Epithelial cell of prostate (primary cell): Measurements from ENCODE around the gene S1PR1.
"Not testable (repeated sequence)": the region's sequence is repeated elsewhere in the genome, so short reads cannot be mapped to it uniquely, and the experiment has no call there.

ENCODE experiments used
- DNase-seq: peaks from one replicate; pipeline ENCODE4 v3.0.0-alpha.2; 2011; ENCODE audit warnings: low read depth, low spot score
- H3K27ac ChIP-seq: fragments of 450-650 bp; 2 replicates; pipeline ENCODE4 v1.5.1; 2017; ENCODE audit warnings: mild to moderate bottlenecking

S1PR1 gene

GRCh38 chr1:101218968-101219367, 17.9 kb upstream of the S1PR1 start:
- H3K27ac ChIP-seq, DNase-seq: not testable (repeated sequence)

DNA sequence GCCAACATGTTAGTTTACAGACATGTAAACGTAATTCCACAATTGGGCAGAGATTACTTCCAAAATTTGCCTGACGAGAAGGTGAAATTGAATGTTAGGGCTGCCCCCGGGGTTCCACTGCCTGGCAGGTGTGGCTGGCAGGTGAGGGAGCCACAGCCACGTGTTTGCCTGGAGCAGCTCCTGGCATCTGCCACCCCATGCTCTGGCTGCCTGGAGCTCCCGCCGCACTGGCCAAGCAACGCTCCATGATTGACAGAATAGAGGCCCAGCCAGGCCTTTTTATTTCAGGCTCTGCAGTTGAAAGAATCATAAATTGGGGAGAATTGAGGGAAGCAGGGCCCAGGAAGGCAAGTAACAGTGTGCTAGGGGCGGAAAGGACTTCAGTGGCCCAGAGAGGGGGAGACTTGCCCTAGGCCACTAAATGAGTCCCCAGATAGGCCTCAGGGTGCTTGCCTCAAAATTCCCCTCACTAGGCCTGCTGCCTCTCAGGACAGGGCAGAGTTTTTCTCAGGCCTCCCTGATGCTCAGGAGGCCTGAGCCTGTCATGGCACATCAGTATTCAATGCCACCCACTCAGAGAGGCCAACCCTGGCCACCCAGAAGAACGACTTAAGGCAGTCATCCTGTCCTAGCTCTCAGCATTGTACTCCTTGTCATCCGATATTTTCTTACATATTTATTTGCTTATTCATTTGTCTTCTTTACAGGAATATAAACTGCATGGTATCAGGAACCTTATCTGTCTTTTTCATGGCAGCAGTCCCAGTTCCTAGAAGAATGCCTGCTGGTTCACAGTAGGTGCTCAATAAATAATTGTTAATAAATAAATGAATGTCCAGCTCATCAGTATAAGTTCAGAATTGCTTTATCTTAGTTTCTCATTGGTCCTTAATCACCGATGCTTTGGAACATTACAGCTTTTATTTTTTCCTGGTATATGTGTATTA, 16.6 kb upstream of the S1PR1 start:
- no peak for DNase-seq
- H3K27ac ChIP-seq = no peak overlapping the region

- DNase-seq = no peak
Measured at GRCh38 chr1:101220906-101221305, 15.9 kb upstream of the S1PR1 start.

DNA sequence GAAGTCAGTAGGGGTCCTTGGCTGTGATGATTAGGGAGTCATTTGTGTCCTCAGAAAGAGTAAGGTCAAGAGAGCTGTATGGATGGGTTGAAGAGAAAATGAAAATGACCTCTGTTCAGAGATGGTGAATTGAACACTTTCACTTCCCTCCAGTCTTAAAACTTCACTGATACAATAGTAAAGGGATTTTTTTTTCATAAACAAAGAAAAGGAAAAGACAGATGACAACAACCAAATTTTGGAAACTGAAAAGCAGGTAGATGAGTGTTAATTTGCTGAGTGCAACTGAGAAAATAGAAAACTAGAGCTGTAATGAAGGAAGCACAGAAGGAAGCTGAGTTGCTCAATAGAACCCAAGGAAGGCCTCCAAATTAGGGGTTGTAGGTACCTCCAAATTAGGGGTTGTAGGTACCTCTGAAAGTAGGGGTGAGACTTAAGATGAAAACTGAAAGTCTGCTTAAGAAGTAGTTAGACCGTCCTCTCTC, 14.8 kb upstream of the S1PR1 start:
- H3K27ac ChIP-seq = no peak overlapping the region
- DNase-seq = no peak

More at GRCh38 chr1:101220906-101221305, 15.9 kb upstream of the S1PR1 start:
- H3K27ac ChIP-seq = no peak overlapping the region

DNA sequence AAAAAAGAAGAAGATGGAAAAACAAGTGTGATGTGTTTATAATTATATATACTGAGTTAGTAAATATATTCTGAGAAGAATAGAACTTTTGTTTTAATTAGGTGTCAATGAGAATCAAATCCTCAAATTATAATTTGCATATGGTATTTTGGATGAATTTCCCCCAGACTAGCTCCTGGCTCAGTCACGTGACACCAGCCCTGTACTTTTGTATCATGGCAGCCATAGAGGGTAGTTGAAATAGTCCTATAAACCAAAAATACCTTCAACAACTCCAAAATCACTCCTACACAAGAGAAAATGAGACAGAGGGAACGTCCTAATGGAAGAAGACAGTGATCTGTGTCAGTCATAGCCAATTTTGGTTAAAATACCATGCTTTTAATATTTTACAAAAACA, 9.0 kb upstream of the S1PR1 start:
- no peak overlapping the region for H3K27ac ChIP-seq

GRCh38 chr1:101228424-101229134, 8.2 kb upstream of the S1PR1 start:
- DNase-seq = no peak
- H3K27ac ChIP-seq = no peak overlapping the region

More for the DNA sequence above, 9.0 kb upstream of the S1PR1 start:
- DNase-seq = no peak

GRCh38 chr1:101232182-101232581, 4.6 kb upstream of the S1PR1 start:
- H3K27ac ChIP-seq, DNase-seq: not testable (repeated sequence)

DNA sequence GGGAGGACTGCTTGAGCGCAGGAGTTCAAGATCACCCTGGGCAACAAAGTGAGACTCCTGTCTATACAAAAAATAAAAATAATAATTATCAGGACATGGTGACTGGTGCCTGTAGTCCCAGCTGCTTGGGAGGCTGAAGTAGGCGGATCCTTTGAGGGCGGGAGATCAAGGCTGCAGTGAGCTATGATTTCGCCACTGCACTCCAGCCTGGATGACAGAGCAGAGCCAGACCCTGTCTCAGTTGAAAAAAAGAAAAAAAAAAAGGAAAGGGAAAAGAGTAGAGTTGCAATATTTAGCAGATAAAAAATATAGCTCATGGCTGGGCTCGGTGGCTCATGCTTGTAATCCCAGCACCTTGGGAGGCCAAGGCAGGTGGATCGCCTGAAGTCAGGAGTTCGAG, 3.3 kb upstream of the S1PR1 start:
- DNase-seq = no peak
- H3K27ac ChIP-seq = no peak overlapping the region

GRCh38 chr1:101235216-101235695, 1.6 kb upstream of the S1PR1 start:
- DNase-seq = no peak
- peak overlapping the region; percentile 67 for H3K27ac ChIP-seq

DNA sequence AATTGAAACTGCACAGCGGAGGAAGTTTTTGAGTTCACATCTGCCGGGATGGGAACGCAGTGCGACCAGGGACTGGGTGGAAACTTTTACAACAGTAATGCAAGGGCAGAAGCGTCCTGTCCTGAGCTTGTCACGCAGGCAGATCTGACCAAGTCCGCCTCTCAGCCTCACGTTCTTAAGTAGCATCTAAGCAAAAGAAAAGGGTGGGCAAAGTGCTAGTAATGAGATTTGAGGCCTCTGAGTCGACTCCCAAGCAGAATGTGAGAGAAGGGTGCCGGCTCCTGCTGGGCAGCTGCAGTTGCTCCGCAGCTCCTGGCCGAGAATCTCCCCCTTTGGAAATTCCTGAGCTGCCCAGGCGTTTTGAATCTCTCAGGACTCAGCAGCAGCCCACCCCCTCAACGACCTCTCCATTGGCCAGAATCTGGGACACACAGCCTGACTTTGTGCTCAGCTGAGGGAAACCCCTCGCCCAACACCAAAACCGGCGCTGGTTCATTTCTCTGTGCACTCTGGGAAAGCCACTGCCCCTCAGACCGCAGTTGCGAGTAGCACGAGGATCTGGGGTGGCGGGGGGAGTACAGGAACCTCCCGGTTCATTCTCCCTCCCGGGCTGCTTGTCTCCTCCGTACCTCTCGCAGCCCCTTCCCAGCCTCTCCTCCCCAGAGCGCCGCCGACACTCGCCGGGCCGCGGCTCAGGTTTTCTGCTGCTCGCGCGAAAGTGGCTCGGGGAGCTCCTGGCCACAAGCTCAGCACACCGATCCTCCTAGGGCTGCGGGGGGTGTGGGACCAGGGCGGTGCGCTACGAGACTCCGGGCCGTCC, 913 bp upstream of the S1PR1 start:
- H3K27ac ChIP-seq = peak overlapping the region; percentile 67

GRCh38 chr1:101237229-101237837, 514 bp downstream of the S1PR1 start:
- DNase-seq = no peak
- peak overlapping the region; percentile 67 for H3K27ac ChIP-seq

More for the DNA sequence above, 913 bp upstream of the S1PR1 start:
- no peak for DNase-seq

DNA sequence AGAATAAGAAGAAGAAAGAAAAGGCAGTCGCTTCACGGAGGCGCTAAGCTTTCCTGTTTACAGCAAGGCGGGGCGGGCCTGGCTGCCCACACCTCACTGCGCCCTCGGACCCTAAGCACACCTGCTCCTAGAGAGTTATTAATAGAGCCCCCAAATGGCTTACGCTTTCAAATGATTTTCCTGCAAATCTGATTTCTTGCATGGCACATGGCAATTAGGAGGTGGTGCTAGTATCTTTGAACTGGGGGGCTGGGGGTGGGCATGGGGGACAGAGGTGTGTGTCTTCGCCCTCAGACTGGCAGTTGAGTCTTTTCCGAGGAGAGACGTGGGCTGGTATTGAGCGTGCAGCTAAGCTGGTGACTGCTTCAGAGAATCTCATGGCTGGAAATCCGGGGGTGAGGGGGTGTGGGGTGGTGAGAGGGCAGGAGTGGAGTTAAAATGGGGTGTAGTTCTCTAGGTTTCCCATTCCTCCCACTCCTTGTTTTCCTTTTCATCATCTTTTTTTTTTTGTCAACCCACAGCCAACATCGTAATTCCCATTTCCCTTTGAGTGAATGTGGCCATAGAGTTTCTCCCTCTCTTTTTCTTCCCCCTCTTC, 1.3 kb downstream of the S1PR1 start:
- H3K27ac ChIP-seq = peak overlapping the region; percentile 39
- no peak for DNase-seq

GRCh38 chr1:101238681-101239094, 1.9 kb downstream of the S1PR1 start:
- peak; percentile 57 for DNase-seq
- H3K27ac ChIP-seq = peak overlapping the region; percentile 39

DNA sequence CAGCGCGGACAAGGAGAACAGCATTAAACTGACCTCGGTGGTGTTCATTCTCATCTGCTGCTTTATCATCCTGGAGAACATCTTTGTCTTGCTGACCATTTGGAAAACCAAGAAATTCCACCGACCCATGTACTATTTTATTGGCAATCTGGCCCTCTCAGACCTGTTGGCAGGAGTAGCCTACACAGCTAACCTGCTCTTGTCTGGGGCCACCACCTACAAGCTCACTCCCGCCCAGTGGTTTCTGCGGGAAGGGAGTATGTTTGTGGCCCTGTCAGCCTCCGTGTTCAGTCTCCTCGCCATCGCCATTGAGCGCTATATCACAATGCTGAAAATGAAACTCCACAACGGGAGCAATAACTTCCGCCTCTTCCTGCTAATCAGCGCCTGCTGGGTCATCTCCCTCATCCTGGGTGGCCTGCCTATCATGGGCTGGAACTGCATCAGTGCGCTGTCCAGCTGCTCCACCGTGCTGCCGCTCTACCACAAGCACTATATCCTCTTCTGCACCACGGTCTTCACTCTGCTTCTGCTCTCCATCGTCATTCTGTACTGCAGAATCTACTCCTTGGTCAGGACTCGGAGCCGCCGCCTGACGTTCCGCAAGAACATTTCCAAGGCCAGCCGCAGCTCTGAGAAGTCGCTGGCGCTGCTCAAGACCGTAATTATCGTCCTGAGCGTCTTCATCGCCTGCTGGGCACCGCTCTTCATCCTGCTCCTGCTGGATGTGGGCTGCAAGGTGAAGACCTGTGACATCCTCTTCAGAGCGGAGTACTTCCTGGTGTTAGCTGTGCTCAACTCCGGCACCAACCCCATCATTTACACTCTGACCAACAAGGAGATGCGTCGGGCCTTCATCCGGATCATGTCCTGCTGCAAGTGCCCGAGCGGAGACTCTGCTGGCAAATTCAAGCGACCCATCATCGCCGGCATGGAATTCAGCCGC, 2.5 kb downstream of the S1PR1 start:
- no peak overlapping the region for H3K27ac ChIP-seq
- no peak for DNase-seq

- no peak overlapping the region for H3K27ac ChIP-seq
- DNase-seq = no peak
Measured at GRCh38 chr1:101240041-101240430, 3.2 kb downstream of the S1PR1 start.

DNA sequence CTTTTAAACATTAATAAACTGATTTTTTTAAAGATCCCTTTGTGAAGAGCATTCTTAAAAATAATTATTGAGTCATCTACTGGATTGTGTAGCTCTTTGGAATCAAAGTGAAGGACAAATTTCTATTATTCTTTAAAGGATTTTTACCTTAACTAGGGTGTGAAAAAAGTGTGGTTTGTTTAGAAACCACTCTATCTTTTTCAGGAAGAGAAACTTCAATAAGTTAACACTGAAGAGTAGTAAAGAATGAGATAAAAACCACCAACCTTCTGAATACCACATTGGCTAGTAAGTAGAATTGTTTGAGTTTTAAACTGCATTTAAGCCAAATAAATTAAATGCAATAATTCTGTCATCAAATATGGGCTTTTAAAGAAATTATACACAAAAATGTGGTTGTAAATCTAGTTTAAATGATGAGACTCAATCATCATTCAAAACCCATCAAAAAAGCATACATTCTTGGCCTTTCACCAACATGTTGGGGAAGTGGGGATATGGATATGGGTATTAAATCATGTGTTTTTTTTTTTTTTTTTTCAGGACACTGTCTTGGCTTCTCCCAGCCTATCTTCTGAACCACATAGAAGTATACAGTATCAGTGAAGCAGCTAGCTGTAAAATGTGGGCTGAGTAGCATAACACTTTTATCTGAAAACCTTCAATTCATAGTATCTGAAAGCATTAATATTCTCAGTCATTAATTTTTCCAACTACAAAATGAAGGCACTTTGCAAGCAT, 4.8 kb downstream of the S1PR1 start:
- no peak overlapping the region for H3K27ac ChIP-seq
- DNase-seq = no peak

- H3K27ac ChIP-seq = no peak overlapping the region
- no peak for DNase-seq
Measured at GRCh38 chr1:101242324-101243050, 5.7 kb downstream of the S1PR1 start.
